ENCODE measurements around the gene RABL6.
"Not testable (repeated sequence)": the region's sequence is repeated elsewhere in the genome, so short reads cannot be mapped to it uniquely, and the experiment has no call there.

RABL6 gene

GRCh38 chr9:136807281-136808074, at the start of gene RABL6:
Gene RABL6 (plus strand): TSS chr9:136807948. CDS start chr9:136808197, 249 bp downstream.
- peak; percentile 92 for DNase-seq (ENCODE audit: low spot score)

- DNase-seq (ENCODE audit: low spot score): no peak
Observed at GRCh38 chr9:136759001-136759400, 48.7 kb upstream of the RABL6 start.

DNA sequence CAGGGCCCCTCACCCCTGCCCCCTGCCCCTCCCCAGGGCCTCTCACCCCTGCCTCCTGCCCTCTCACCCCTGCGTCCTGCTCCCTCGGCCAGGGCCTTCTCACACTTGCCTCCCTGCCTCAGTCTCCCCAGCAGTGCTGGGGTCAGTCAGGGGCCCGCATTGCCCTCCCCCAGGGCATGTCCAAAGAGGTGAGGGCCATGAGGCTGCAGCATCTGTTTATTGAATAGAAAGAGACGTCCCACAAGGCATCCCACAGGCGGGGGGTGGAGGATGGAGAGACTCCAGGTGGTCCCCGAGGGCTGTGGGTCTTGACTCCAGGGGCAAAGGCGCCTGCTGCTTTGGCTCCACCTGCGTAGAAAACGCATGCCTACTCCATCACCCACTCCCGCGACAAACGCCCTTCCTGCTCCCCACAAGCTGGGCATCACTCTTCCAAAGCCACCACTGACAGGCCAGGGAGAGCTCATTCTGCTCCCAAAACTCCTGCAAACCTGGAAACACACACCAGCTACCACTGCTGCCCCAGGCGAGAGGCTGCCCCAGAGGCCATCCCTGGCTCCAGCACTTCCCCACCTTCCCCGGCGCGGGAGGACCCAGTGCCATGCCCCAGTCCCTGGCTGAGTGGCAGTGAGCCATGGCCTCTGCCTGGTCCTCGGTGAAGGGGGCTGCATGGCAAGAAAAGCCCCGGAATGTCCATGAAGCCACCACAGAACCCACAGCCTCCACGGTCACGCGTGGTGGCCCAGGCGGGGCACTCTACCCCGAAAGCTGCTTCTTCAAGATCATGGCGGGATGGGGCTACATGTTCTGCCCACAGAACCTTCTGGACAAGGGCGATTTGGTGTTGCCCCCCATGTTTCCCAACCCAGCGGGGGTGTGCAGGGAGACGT, 48.1 kb upstream of the RABL6 start:
- no peak for DNase-seq (ENCODE audit: low spot score)

- DNase-seq (ENCODE audit: low spot score): no peak
Observed at GRCh38 chr9:136760424-136760823, 47.3 kb upstream of the RABL6 start.

GRCh38 chr9:136760834-136761544, 46.8 kb upstream of the RABL6 start:
- DNase-seq (ENCODE audit: low spot score): peak; percentile 40

DNA sequence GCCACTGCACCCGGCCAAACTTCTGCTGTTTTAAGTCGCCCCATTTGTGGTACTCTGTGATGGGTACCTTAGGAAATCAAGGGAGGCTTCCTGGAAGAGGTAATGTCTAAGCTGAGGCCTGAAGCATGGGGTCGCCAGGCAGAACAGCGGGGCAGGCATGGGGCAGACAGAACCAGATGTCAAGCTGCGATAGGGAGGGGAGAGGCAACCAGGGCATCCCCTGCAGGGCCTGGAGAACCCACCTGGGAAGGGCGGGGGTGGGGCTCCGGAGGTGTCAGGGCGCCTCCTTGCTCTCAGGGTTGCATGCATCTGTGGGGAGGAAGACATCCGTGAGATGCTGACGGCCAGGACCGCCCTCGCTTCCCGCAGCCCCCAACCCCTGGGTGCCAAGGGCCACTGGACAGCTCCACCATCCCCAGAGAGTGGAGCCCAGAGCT, 46.2 kb upstream of the RABL6 start:
- DNase-seq (ENCODE audit: low spot score): no peak

GRCh38 chr9:136762221-136762691, 45.5 kb upstream of the RABL6 start:
- no peak for DNase-seq (ENCODE audit: low spot score)

DNA sequence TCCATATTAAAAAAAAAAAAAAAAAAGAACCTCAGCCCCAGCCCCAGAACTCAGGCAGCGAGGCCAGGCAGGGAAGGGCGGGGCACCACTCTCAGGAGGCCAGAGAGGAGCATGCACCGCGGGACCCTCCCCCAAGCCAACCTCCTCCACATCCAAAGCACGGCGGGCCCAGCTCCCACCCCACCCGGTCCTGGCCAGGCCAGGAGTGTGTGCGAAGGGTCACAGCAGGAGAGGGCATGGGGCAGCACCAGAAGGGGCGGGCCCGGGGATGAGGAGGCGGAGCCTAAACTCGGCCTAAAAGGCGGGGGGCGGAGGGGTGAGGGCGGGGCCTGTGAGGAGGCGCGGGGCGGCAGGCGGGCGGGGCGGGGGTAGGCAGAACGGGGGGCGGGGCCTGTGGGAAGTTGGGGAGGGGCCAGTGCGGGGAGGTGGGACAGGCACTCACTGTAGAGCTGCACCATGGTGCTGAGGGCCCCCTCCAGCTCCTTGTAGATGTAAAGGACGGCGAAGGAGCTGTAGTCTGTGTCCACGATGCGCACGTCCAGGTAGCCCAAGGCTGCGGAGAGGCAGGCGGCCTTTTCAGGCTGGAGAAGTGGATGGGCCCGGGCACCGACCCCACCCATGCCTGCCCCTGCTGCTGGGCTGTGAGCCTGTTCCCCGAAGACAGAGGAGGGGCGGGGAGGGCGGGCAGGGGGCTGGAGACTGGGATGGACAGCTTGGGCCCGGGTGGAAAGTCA, 44.7 kb upstream of the RABL6 start:
- DNase-seq (ENCODE audit: low spot score): peak; percentile 37

DNA sequence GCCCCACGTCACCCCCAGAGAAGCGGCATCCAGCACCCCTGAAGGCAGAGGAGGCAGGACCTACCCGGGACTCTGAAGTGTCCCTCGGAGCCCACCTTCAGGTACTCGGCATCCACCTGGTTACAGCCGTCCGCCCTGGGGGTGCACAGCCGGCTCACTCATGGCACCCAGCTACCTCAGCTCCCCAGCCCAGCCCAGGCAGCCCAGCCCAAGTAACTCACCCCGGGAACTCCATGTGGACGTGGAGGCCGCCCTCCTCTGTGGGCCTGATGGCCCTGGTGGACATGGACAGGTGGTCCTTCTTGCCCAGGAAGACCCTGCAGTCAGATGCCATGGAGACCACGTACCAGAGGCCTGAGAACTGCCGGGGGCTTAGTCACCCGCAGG, 44.1 kb upstream of the RABL6 start:
- no peak for DNase-seq (ENCODE audit: low spot score)

- no peak for DNase-seq (ENCODE audit: low spot score)
Observed at GRCh38 chr9:136764301-136764891, 43.4 kb upstream of the RABL6 start, which contains the start of gene LCN15. Gene LCN15 (minus strand): TSS chr9:136764518. CDS start chr9:136764488, 30 bp downstream.

- DNase-seq (ENCODE audit: low spot score): no peak
Observed at GRCh38 chr9:136765041-136765440, 42.7 kb upstream of the RABL6 start.

- DNase-seq (ENCODE audit: low spot score): not testable (repeated sequence)
Observed at GRCh38 chr9:136765745-136766409, 41.9 kb upstream of the RABL6 start.

- DNase-seq (ENCODE audit: low spot score): not testable (repeated sequence)
Observed at GRCh38 chr9:136766410-136767120, 41.2 kb upstream of the RABL6 start.

DNA sequence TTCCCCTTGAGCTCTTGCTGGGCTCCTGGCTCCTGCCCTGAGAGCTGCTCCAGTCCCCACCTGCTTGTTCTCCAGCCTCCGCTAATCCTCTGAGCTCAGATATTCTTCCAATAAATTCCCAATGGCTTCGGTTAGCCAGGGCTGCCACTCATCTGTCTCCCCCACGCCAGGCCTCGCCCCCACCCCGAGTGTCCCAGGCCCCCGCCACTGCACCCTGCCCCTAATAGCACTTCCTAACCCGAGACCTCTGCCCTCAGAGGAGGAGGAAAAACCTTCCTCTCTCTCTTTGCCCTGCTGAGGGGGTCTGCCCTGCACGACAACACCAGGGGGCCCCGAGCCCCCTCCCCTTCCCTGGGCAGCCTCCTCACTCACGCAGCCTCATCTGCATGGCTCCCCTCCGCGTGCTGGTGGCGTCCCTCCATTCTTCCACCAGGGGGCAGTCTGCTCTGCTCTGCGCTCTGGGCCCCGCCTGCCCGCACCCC, 38.0 kb upstream of the RABL6 start:
- DNase-seq (ENCODE audit: low spot score): peak; percentile 61

DNA sequence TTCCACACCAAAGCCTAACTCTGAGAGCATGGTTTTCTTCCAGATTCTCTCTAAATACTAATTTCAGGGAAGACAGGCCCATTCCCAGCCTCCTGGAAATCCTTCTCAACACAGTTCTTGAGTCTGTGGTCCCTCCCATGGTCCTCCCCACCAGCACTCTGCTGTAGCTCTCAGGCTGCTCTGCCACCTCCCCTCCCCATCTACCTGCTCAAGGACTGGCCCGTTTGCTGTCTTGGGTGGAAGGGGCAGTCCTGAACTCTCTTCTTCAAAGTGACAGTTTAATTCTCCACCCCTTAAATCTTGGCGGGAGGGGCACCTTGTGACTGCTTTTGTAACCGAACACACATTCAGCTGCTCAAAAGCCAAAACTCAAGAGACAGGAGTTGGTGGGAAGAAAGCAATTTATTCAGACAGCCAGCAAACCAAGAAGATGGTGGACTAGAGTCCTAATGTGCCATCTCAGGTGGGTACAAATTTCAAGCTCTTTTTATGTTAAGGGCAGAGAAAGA, 35.8 kb upstream of the RABL6 start:
- DNase-seq (ENCODE audit: low spot score): no peak

DNA sequence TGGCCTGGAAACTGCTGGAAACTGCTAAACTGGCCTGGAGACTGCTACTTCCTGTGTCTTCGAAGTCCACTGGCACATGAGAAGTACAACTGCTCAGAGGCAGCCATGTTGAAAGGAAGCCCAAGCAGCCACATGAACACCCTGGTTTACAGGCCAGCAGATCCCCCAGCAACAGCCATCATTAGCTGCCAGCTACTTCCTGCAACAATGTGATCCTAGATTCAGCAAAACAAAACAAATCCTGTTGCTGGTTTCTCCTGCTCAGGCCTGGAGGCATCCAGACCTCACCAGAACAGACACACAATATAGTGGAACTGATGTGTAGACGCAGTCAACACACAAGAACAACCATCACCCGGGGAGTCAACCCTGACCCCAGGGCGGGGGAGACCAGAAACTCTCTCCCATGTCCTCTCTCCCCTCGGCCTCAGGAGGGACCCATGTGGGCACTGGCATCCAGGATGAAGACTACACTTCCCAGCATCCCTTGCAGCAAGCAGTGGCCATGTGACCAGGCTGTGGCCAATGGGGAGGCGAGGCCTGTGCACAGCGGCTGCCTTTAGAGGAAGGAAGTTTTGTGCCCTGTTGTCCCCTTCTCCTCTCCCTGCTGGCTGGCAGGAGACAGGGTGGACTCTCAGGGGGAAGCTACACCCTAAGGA, 34.2 kb upstream of the RABL6 start:
- DNase-seq (ENCODE audit: low spot score): peak; percentile 56

DNA sequence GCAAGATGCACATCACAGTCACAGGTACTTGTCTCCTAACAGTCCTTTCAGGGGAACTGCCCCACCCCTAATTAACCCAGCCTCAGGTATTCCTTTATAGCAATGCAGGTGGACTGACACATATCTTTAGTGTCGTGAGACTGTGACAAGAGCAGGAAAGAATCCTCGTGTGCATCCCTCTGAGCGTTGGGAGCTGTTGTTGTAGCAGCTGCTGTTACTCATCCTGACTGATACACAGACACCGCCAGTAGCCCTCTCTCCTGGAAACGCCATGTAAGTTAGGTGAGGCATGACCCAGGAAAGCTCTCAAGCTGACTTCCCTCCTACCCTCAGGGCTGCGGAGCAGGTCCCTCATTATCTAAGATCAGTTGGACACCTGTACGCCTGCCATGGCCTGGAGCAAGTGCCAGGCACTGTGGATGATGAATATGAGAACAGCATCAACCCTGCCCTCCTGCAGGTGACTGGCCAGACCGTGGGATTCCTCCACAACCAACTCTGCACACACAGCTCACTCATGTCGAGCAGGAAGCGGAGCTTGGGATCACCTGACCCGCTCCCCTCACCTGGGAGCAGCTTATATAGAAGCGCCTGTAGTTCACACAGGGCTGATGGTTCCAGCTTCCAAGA, 33.2 kb upstream of the RABL6 start:
- DNase-seq (ENCODE audit: low spot score): no peak

DNA sequence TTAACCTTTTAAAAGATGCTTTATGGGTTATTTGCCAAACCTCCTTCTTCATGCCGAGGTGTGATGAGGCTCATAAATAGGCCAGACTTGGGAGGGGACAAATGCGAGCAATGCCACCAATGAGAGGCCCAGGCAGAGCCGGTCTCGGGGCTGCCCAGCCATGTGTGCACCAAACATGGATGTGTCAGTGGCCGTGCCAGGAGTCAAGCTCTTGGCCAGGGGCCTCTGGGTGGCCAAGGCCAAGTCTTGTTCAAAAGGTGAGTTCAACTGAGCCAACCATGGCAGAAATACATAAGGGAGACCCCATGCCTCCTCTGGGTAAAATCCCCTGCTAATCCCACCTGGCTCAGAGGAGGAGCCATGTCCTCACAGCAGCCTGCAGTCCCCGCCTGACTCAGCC, 32.6 kb upstream of the RABL6 start:
- DNase-seq (ENCODE audit: low spot score): no peak

All from COLO829 (cell line).